GM23338 (cell line): ENCODE results near the gene CAPZA1.

Experiments used
- CREB1 ChIP-seq: fragments of 250-450 bp; sonication (Bioruptor Pico); IDR thresholded peaks from 2 replicates; pipeline ENCODE4 v1.5.0; 2020; ENCODE audit warnings: low read depth, mild to moderate bottlenecking, moderate library complexity
- EZH2 ChIP-seq: fragments of 200-600 bp; sonication (generic); IDR thresholded peaks from one replicate; pipeline ENCODE4 v1.8.0; 2017; ENCODE audit warnings: antibody characterized with exemption, mild to moderate bottlenecking, low read depth; ENCODE audit not compliant: unreplicated experiment
- EZH2phosphoT487 ChIP-seq: fragments of 200-600 bp; sonication (generic); IDR thresholded peaks from one replicate; pipeline ENCODE4 v1.8.1; 2018; ENCODE audit warnings: antibody characterized with exemption; ENCODE audit not compliant: unreplicated experiment
- JUNB ChIP-seq: IDR thresholded peaks from one replicate; pipeline ENCODE4 v1.6.1; 2016; ENCODE audit warnings: antibody characterized with exemption; ENCODE audit not compliant: unreplicated experiment
- NANOG ChIP-seq: IDR thresholded peaks from 2 replicates; pipeline ENCODE4 v1.6.1; 2016; ENCODE audit warnings: antibody characterized with exemption, borderline replicate concordance
- POLR2AphosphoS5 ChIP-seq: IDR thresholded peaks from 2 replicates; pipeline ENCODE4 v1.6.1; 2016; ENCODE audit warnings: antibody characterized with exemption, low read depth
- ZNF331 ChIP-seq: fragments of 250-450 bp; sonication (Bioruptor Pico); IDR thresholded peaks from 2 replicates; pipeline ENCODE4 v1.5.0; 2020; ENCODE audit warnings: low read depth, mild to moderate bottlenecking, moderate library complexity
- TF ChIP-seq, protein P1 (sequence below), 2 experiments: fragments of 200-600 bp in 1 of 2; sonication (generic) in 1 of 2; conservative IDR thresholded peaks; 2 replicates each; pipeline versions ENCODE4 v1.5.1 to v1.6.1; 2016 to 2017; ENCODE audit warnings: antibody characterized with exemption in 2 of 2, low read depth in 2 of 2, mild to moderate bottlenecking in 2 of 2, moderate library complexity in 1 of 2
- TF ChIP-seq, protein P2 (sequence below): IDR thresholded peaks from one replicate; pipeline ENCODE4 v1.6.1; 2018; ENCODE audit warnings: antibody characterized with exemption; ENCODE audit not compliant: unreplicated experiment
- TF ChIP-seq, protein P3 (sequence below): IDR thresholded peaks from 2 replicates; pipeline ENCODE4 v1.6.1; 2016; ENCODE audit warnings: antibody characterized with exemption

DNA sequence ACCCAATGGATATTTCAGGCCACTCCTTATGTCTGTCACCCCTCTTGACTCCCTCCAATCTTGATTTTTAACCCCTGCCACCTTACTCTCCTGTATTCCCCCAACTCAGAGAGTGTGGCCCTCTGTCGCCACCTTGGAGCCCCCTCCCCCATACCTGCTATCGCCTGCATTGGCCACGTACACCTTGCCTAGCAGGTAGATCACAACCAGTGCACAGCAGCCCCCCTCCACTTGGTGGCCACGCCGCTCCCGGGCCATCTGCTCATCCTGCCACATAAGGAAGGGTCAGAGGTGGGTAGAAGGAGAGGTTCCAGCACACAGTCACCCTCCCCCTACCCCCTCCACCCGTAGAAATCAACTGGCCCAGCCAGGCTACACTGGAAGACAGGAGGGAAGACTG is 92.6 kb downstream of the CAPZA1 start:
- TF ChIP-seq POLR2AphosphoS5: no peak
- TF ChIP-seq, protein P1, sequence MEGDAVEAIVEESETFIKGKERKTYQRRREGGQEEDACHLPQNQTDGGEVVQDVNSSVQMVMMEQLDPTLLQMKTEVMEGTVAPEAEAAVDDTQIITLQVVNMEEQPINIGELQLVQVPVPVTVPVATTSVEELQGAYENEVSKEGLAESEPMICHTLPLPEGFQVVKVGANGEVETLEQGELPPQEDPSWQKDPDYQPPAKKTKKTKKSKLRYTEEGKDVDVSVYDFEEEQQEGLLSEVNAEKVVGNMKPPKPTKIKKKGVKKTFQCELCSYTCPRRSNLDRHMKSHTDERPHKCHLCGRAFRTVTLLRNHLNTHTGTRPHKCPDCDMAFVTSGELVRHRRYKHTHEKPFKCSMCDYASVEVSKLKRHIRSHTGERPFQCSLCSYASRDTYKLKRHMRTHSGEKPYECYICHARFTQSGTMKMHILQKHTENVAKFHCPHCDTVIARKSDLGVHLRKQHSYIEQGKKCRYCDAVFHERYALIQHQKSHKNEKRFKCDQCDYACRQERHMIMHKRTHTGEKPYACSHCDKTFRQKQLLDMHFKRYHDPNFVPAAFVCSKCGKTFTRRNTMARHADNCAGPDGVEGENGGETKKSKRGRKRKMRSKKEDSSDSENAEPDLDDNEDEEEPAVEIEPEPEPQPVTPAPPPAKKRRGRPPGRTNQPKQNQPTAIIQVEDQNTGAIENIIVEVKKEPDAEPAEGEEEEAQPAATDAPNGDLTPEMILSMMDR (conservative IDR thresholded peaks at IDR 0.05; ENCODE audit: low read depth in 2 of 2): no peak
- no peak for TF ChIP-seq EZH2
- TF ChIP-seq, protein P2, sequence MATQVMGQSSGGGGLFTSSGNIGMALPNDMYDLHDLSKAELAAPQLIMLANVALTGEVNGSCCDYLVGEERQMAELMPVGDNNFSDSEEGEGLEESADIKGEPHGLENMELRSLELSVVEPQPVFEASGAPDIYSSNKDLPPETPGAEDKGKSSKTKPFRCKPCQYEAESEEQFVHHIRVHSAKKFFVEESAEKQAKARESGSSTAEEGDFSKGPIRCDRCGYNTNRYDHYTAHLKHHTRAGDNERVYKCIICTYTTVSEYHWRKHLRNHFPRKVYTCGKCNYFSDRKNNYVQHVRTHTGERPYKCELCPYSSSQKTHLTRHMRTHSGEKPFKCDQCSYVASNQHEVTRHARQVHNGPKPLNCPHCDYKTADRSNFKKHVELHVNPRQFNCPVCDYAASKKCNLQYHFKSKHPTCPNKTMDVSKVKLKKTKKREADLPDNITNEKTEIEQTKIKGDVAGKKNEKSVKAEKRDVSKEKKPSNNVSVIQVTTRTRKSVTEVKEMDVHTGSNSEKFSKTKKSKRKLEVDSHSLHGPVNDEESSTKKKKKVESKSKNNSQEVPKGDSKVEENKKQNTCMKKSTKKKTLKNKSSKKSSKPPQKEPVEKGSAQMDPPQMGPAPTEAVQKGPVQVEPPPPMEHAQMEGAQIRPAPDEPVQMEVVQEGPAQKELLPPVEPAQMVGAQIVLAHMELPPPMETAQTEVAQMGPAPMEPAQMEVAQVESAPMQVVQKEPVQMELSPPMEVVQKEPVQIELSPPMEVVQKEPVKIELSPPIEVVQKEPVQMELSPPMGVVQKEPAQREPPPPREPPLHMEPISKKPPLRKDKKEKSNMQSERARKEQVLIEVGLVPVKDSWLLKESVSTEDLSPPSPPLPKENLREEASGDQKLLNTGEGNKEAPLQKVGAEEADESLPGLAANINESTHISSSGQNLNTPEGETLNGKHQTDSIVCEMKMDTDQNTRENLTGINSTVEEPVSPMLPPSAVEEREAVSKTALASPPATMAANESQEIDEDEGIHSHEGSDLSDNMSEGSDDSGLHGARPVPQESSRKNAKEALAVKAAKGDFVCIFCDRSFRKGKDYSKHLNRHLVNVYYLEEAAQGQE: no peak
- TF ChIP-seq, protein P3, sequence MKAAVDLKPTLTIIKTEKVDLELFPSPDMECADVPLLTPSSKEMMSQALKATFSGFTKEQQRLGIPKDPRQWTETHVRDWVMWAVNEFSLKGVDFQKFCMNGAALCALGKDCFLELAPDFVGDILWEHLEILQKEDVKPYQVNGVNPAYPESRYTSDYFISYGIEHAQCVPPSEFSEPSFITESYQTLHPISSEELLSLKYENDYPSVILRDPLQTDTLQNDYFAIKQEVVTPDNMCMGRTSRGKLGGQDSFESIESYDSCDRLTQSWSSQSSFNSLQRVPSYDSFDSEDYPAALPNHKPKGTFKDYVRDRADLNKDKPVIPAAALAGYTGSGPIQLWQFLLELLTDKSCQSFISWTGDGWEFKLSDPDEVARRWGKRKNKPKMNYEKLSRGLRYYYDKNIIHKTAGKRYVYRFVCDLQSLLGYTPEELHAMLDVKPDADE: no peak
- no peak for TF ChIP-seq CREB1 (CRISPR knock-in tag)
- no peak for TF ChIP-seq JUNB
- no peak for TF ChIP-seq ZNF331 (CRISPR knock-in tag)
- no peak for TF ChIP-seq EZH2phosphoT487
- no peak for TF ChIP-seq NANOG
